Suprapubic skin (tissue), 4 donors: ENCODE data around the gene APOBEC3H.

Experiments
- CTCF ChIP-seq, 2 donors: fragments of 200-600 bp in 1 of 2; fragments of 450-650 bp in 1 of 2; sonication (generic) in 1 of 2; IDR thresholded peaks; one replicate each; pipeline ENCODE4 v1.5.1; 2016 to 2019; ENCODE audit warnings: antibody characterized with exemption in 2 of 2, mild to moderate bottlenecking in 1 of 2, moderate library complexity in 1 of 2
- EP300 ChIP-seq: sonication (generic); formaldehyde crosslinking; IDR thresholded peaks from one replicate; pipeline ENCODE4 v1.6.1; 2017; ENCODE audit warnings: antibody characterized with exemption
- POLR2A ChIP-seq, 2 donors: fragments of 450-650 bp; IDR thresholded peaks; one replicate each; pipeline ENCODE4 v1.6.1; 2017; ENCODE audit warnings: antibody characterized with exemption in 2 of 2, mild to moderate bottlenecking in 2 of 2, moderate library complexity in 2 of 2
- POLR2AphosphoS5 ChIP-seq, 3 donors: sonication (generic); formaldehyde crosslinking; IDR thresholded peaks; one replicate each; pipeline ENCODE4 v1.6.1; 2017; ENCODE audit warnings: antibody characterized with exemption in 3 of 3

- TF ChIP-seq POLR2AphosphoS5 (IDR thresholded peaks at IDR 0.05): no peak
- no peak for TF ChIP-seq CTCF (IDR thresholded peaks at IDR 0.05)
- no peak for TF ChIP-seq EP300
- no peak for TF ChIP-seq POLR2A (IDR thresholded peaks at IDR 0.05)
Measured at GRCh38 chr22:39115570-39115969, 18.5 kb downstream of the APOBEC3H start.
